Endothelial cell of umbilical vein (primary cell): ENCODE measurements around the gene ZBTB7C. TPM values are rescaled to one million over a fixed set of nuclear protein-coding genes. Genes with fewer than 3 reads are reported as not detected.

Experiments used
- BruUV-seq: library from RNA; stranded (reverse); fragments of 400-500 nt; replicated peaks from 2 replicates; lab custom pipeline; 2021; lab: Mats Ljungman, UMichigan
- CTCF ChIA-PET: fragments of 300-600, 350-600 bp; sonication (Branson Sonifier 250); formaldehyde crosslinking; loops from one replicate; lab custom pipeline; 2021; ENCODE audit warnings: antibody characterized with exemption, inconsistent platforms; lab: Charles Lee
- POLR2A ChIA-PET: fragments of 300-600, 350-600 bp; sonication (Branson Sonifier 250); formaldehyde crosslinking; loops from one replicate; lab custom pipeline; 2021; ENCODE audit warnings: antibody characterized with exemption, inconsistent platforms; lab: Charles Lee
- DNase-seq: peaks from one replicate; pipeline ENCODE4 v3.0.0-alpha.2; 2011; ENCODE audit warnings: low read depth, low spot score
- FAIRE-seq: peaks from 2 replicates; lab custom pipeline; 2011; peaks lifted over from hg19 to GRCh38; lab: Jason Lieb, UNC
- H2AFZ ChIP-seq: 2 replicates; pipeline ENCODE4 v1.6.0; 2012; ENCODE audit warnings: low read depth, low read length, control low read depth, inconsistent platforms
- H3K27ac ChIP-seq: 2 replicates; pipeline ENCODE4 v1.5.1; 2011; ENCODE audit warnings: low read depth, mild to moderate bottlenecking, control low read depth, low read length, moderate library complexity; ENCODE audit not compliant: insufficient read depth
- H3K27me3 ChIP-seq, 2 experiments: 2 replicates each; pipeline versions ENCODE4 v1.6.0 to v1.6.1; 2011; ENCODE audit warnings: low read length in 2 of 2, mixed read lengths in 1 of 2; ENCODE audit not compliant: control insufficient read depth in 2 of 2, insufficient read depth in 2 of 2
- H3K36me3 ChIP-seq, 2 experiments: 2 replicates in 1 of 2; 3 replicates in 1 of 2; pipeline ENCODE4 v1.5.1; 2011; ENCODE audit warnings: low read length in 2 of 2, mild to moderate bottlenecking in 1 of 2, moderate library complexity in 1 of 2; ENCODE audit not compliant: control insufficient read depth in 2 of 2, insufficient read depth in 2 of 2; ENCODE audit errors: extremely low read depth in 1 of 2
- H3K4me1 ChIP-seq: 3 replicates; pipeline ENCODE4 v1.5.1; 2011; ENCODE audit warnings: mild to moderate bottlenecking, low read length; ENCODE audit not compliant: control insufficient read depth, insufficient read depth; ENCODE audit errors: extremely low read depth
- H3K4me2 ChIP-seq: 2 replicates; pipeline ENCODE4 v1.6.1; 2011; ENCODE audit warnings: low read length, control low read depth, mixed read lengths; ENCODE audit not compliant: insufficient read depth
- H3K4me3 ChIP-seq, 3 experiments: fragments of 200-600 bp in 1 of 3; sonication (generic), shearing (Covaris generic) in 1 of 3; replicated peaks in 1 of 3; 2 replicates each; pipeline ENCODE4 v1.5.1; 2011 to 2016; ENCODE audit warnings: control low read depth in 3 of 3, low read length in 3 of 3, mild to moderate bottlenecking in 2 of 3, inconsistent platforms in 1 of 3, low read depth in 1 of 3, moderate library complexity in 1 of 3; ENCODE audit not compliant: insufficient read depth in 1 of 3
- H3K79me2 ChIP-seq: 2 replicates; pipeline ENCODE4 v1.6.0; 2012; ENCODE audit warnings: low read length, inconsistent platforms; ENCODE audit not compliant: control insufficient read depth, insufficient read depth
- H3K9ac ChIP-seq: replicated peaks from 2 replicates; pipeline ENCODE3; 2011; ENCODE audit warnings: low read length, control low read depth; ENCODE audit not compliant: insufficient read depth; ENCODE audit errors: extremely low read depth
- H3K9me1 ChIP-seq: replicated peaks from 3 replicates; pipeline ENCODE4 v1.6.0; 2011; ENCODE audit warnings: mild to moderate bottlenecking, low read length; ENCODE audit not compliant: control insufficient read depth, insufficient read depth; ENCODE audit errors: extremely low read depth
- H3K9me3 ChIP-seq: replicated peaks from 2 replicates; pipeline ENCODE4 v1.5.1; 2012; ENCODE audit warnings: low read length, inconsistent platforms; ENCODE audit not compliant: control insufficient read depth, insufficient read depth
- H4K20me1 ChIP-seq: replicated peaks from 2 replicates; pipeline ENCODE3; 2011; ENCODE audit warnings: mild to moderate bottlenecking, low read length; ENCODE audit not compliant: control insufficient read depth, insufficient read depth; ENCODE audit errors: extremely low read depth
- CTCF ChIP-seq, 2 donors: IDR thresholded peaks; 1 replicate in 1 of 2; 2 replicates in 1 of 2; pipeline ENCODE4 v1.5.1; 2011; ENCODE audit warnings: low read length in 2 of 2, mild to moderate bottlenecking in 2 of 2, moderate library complexity in 2 of 2, control low read depth in 1 of 2, inconsistent platforms in 1 of 2, low read depth in 1 of 2; ENCODE audit not compliant: insufficient read depth in 1 of 2; ENCODE audit errors: extremely low read depth in 1 of 2
- EZH2 ChIP-seq: IDR thresholded peaks from 2 replicates; pipeline ENCODE4 v1.6.1; 2012; ENCODE audit warnings: borderline replicate concordance, low read depth, mild to moderate bottlenecking, moderate library complexity, low read length, inconsistent platforms; ENCODE audit not compliant: severe bottlenecking
- FOS ChIP-seq: IDR thresholded peaks from 2 replicates; pipeline ENCODE4 v1.6.1; 2011; ENCODE audit warnings: mild to moderate bottlenecking, low read length, moderate library complexity, borderline replicate concordance; ENCODE audit not compliant: insufficient read depth
- GATA2 ChIP-seq: IDR thresholded peaks from 2 replicates; pipeline ENCODE4 v1.7.0; 2011; ENCODE audit warnings: low read depth, mild to moderate bottlenecking, moderate library complexity, mixed read lengths, low read length; ENCODE audit not compliant: insufficient read length, insufficient read depth
- JUN ChIP-seq: IDR thresholded peaks from 2 replicates; pipeline ENCODE4 v1.6.1; 2011; ENCODE audit warnings: borderline replicate concordance, low read depth; ENCODE audit not compliant: insufficient read length, insufficient read depth
- MYC ChIP-seq: IDR thresholded peaks from one replicate; pipeline ENCODE4 v1.6.1; 2011; ENCODE audit warnings: mild to moderate bottlenecking, low read depth, low read length
- POLR2A ChIP-seq: IDR thresholded peaks from 2 replicates; pipeline ENCODE4 v1.6.1; 2012; ENCODE audit warnings: low read depth, mild to moderate bottlenecking, control low read depth, low read length
- dilution Hi-C: fragments of 300-500 bp; cut with MboI; formaldehyde crosslinking; loops from one replicate; pipeline ENCODE4 v1.15.0; 2019; ENCODE audit warnings: low sequenced_read_pairs; ENCODE audit not compliant: extremely low pct_ligation_motif_present
- intact Hi-C: fragments of 100-400 bp; cut with micrococcal nuclease; formaldehyde crosslinking; loops from one replicate; pipeline ENCODE4 v1.10.0; 2022
- polyA plus RNA-seq, 4 experiments: library from polyadenylated mRNA; depleted of rRNA in 3 of 4; stranded (reverse) in 3 of 4; unstranded in 1 of 4; fragments of >200 nt; gene quantifications; 2 replicates each; pipeline versions ENCODE4 v1.2.1 to v1.2.3, GENCODE V29; 2011 to 2012; ENCODE audit warnings: missing spikeins in 1 of 4
- total RNA-seq: library from RNA; stranded (reverse); gene quantifications from 2 replicates; pipeline ENCODE4 v1.2.3, GENCODE V29; 2021

ZBTB7C gene
- total and polyA plus RNA-seq, 2 donors (not counting 3 experiments of a cell fraction or from before 2014, with no cell fraction given) = not detected

- Histone ChIP-seq H3K27ac (no peak overlapping the region), H3K9ac (no peak overlapping the region), H3K9me3 (no peaks in the 10 kb centered on the region), H3K27me3 (peaks cover 0 to 3% of the 10 kb centered on the region in 2 experiments), H2AFZ (no peak overlapping the region), H3K79me2 (no peaks in the 10 kb centered on the region), H3K4me2 (no peak overlapping the region), H3K4me1 (no peaks in the 10 kb centered on the region), H3K36me3 (no peaks in the 10 kb centered on the region), H4K20me1 (no peaks in the 10 kb centered on the region), H3K4me3 (no peak overlapping the region), H3K9me1 (no peaks in the 10 kb centered on the region)
- dilution Hi-C loops (no loop called here), intact Hi-C loops (no loop called here)
- CTCF ChIA-PET = no interaction called here
- FAIRE-seq (no peak), DNase-seq (no peak)
- TF ChIP-seq POLR2A = no peak
- no peak for TF ChIP-seq MYC
- no peak for TF ChIP-seq EZH2
- TF ChIP-seq FOS = no peak
- no peak for TF ChIP-seq GATA2
- TF ChIP-seq JUN = no peak
- no peak for TF ChIP-seq CTCF (IDR thresholded peaks at IDR 0.05; ENCODE audit: extremely low read depth in 1 of 2, insufficient read depth in 1 of 2, low read depth in 1 of 2, low read length in 2 of 2)
- BruUV-seq = no TSS peak
- POLR2A ChIA-PET = no interaction called here
These were observed 423.3 kb downstream of the ZBTB7C start for GRCh38 chr18:47985866-47986265.
